ENCODE measurements around the gene HEXIM2.

GRCh38 chr17:45129940-45130680 is 31.6 kb upstream of the HEXIM2 start:
- TF ChIP-seq YY1 (IDR thresholded peaks at IDR 0.05; ENCODE audit: insufficient read depth, insufficient read length) (no peak), SUZ12 (IDR thresholded peaks at IDR 0.05; ENCODE audit: extremely low read depth, insufficient read depth, insufficient read length) (no peak), ZNF274 (IDR thresholded peaks at IDR 0.05; ENCODE audit: low read depth, low read length) (no peak)

Data from NT2/D1 (cell line).